Upper lobe of right lung (tissue), 1 donor: ENCODE results near the gene MRPS27. TPM values are rescaled to one million over a fixed set of nuclear protein-coding genes. Genes with fewer than 3 reads are reported as not detected.

Source experiments
- ATAC-seq: fragments of 200-7000 bp; cut with Tn5 transposase; one replicate; pipeline ENCODE4 v1.9.1; 2020; ENCODE audit warnings: mild to moderate bottlenecking, moderate library complexity
- DNase-seq: peaks from one replicate; pipeline ENCODE4 v3.0.0-alpha.2; 2020
- H3K27ac ChIP-seq: fragments of 200-600 bp; one replicate; pipeline ENCODE4 v1.8.0; 2022
- H3K27me3 ChIP-seq: fragments of 200-600 bp; one replicate; pipeline ENCODE4 v1.8.0; 2022; ENCODE audit warnings: mild to moderate bottlenecking
- H3K36me3 ChIP-seq: fragments of 200-600 bp; one replicate; pipeline ENCODE4 v1.8.0; 2022
- H3K4me1 ChIP-seq: fragments of 200-600 bp; one replicate; pipeline ENCODE4 v1.8.0; 2022
- H3K4me3 ChIP-seq: fragments of 200-600 bp; one replicate; pipeline ENCODE4 v1.8.0; 2022; ENCODE audit warnings: mild to moderate bottlenecking
- H3K9me3 ChIP-seq: fragments of 200-600 bp; one replicate; pipeline ENCODE4 v1.8.0; 2022
- CTCF ChIP-seq: fragments of 200-600 bp; IDR thresholded peaks from one replicate; pipeline ENCODE4 v1.8.0; 2022; ENCODE audit warnings: antibody characterized with exemption
- intact Hi-C: fragments of 100-400 bp; cut with DNase I; formaldehyde crosslinking; loops from one replicate; pipeline ENCODE4 v1.11.0; 2022
- total RNA-seq: library from RNA; stranded (reverse); fragmentation: NEBNext Ultra II Directional; extraction: Animal tissue kit (Norgen Biotek cat#: 25700); gene quantifications from one replicate; pipeline ENCODE4 v1.2.1, GENCODE V29; 2021
- donor health status: DM: no; HTN: yes; CAD: no; lungs with severe emphysema.

The MRPS27 gene
- total RNA-seq, 1 donor from 2014 or later = 34.2 TPM

- no peaks in the 10 kb centered on the region for H3K27me3 ChIP-seq
- ATAC-seq (no peak), DNase-seq (no peak)
- H3K9me3 ChIP-seq = no peaks in the 10 kb centered on the region
- no peak overlapping the region for H3K27ac ChIP-seq
- intact Hi-C loops = no loop called here
- H3K36me3 ChIP-seq = peaks cover 30% of the 10 kb centered on the region
- peaks cover 10% of the 10 kb centered on the region for H3K4me1 ChIP-seq
- H3K4me3 ChIP-seq = no peak overlapping the region
- TF ChIP-seq CTCF = no peak
Observed at GRCh38 chr5:72235725-72236124, 84.3 kb downstream of the MRPS27 start.

DNA sequence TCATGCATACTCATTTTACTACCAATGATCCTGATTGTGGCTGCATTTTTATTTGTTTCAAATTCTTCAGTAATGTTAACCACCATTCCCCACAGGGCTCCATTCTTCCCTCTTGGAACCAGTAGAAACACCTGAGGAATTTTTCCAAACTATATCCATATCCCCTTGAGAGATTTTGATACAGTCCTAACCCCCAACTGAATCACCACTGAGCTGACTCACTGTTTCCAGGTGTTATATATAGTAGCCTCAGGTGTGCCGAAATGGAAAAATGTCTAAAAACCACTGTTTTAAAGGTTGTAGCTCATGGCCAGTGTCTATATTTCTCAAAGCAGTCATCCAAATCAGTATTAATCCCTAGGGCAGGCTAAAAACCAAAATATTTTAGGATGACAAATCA is 85.2 kb downstream of the MRPS27 start:
- peaks cover 30% of the 10 kb centered on the region for H3K36me3 ChIP-seq
- H3K4me1 ChIP-seq = peaks cover 10% of the 10 kb centered on the region
- ATAC-seq = no peak
- H3K27ac ChIP-seq = no peak overlapping the region
- no peak for DNase-seq
- no peak for TF ChIP-seq CTCF
- intact Hi-C loops = no loop called here
- no peaks in the 10 kb centered on the region for H3K9me3 ChIP-seq
- no peaks in the 10 kb centered on the region for H3K27me3 ChIP-seq
- no peak overlapping the region for H3K4me3 ChIP-seq

GRCh38 chr5:72234265-72234700 is 85.8 kb downstream of the MRPS27 start:
- intact Hi-C loops = no loop called here
- no peaks in the 10 kb centered on the region for H3K27me3 ChIP-seq
- H3K4me1 ChIP-seq = peaks cover 10% of the 10 kb centered on the region
- TF ChIP-seq CTCF = no peak
- no peak for DNase-seq
- H3K4me3 ChIP-seq = no peak overlapping the region
- H3K36me3 ChIP-seq = peaks cover 30% of the 10 kb centered on the region
- peak; percentile 42 for ATAC-seq
- H3K27ac ChIP-seq = no peak overlapping the region
- no peaks in the 10 kb centered on the region for H3K9me3 ChIP-seq

GRCh38 chr5:72233835-72234234 is 86.2 kb downstream of the MRPS27 start:
- no peak for TF ChIP-seq CTCF
- H3K36me3 ChIP-seq = peaks cover 30% of the 10 kb centered on the region
- no peak overlapping the region for H3K4me3 ChIP-seq
- no peaks in the 10 kb centered on the region for H3K9me3 ChIP-seq
- intact Hi-C loops = no loop called here
- H3K27ac ChIP-seq = no peak overlapping the region
- peaks cover 10% of the 10 kb centered on the region for H3K4me1 ChIP-seq
- DNase-seq (no peak), ATAC-seq (no peak)
- no peaks in the 10 kb centered on the region for H3K27me3 ChIP-seq

DNA sequence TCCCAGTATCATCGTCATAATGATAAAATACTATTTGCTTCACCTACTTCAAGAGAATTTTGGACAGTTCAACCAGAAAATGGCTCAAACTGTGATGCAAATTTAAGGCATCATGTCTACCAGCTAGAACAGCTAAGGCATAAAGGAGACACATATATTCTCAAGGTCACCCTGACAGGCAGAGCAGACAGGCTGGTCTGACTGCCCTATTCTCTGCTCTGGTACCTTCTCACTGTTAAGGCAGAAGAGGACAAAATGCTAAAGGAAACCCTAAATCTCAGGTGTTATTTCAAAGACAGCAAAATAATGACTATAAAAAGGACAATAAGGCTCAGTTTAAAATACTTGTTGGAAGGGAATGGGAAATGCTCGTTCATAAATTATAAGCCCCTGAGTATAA is 87.2 kb downstream of the MRPS27 start:
- no peaks in the 10 kb centered on the region for H3K27me3 ChIP-seq
- no peak overlapping the region for H3K4me3 ChIP-seq
- no peak for DNase-seq
- H3K4me1 ChIP-seq = peaks cover 10% of the 10 kb centered on the region
- no peaks in the 10 kb centered on the region for H3K9me3 ChIP-seq
- intact Hi-C loops = no loop called here
- H3K36me3 ChIP-seq = peaks cover 28% of the 10 kb centered on the region
- TF ChIP-seq CTCF = no peak
- no peak for ATAC-seq
- no peak overlapping the region for H3K27ac ChIP-seq
